Measurements from ENCODE around the gene PROX1.
"Not testable (repeated sequence)": the region's sequence is repeated elsewhere in the genome, so short reads cannot be mapped to it uniquely, and the experiment has no call there.

Gene PROX1

DNA sequence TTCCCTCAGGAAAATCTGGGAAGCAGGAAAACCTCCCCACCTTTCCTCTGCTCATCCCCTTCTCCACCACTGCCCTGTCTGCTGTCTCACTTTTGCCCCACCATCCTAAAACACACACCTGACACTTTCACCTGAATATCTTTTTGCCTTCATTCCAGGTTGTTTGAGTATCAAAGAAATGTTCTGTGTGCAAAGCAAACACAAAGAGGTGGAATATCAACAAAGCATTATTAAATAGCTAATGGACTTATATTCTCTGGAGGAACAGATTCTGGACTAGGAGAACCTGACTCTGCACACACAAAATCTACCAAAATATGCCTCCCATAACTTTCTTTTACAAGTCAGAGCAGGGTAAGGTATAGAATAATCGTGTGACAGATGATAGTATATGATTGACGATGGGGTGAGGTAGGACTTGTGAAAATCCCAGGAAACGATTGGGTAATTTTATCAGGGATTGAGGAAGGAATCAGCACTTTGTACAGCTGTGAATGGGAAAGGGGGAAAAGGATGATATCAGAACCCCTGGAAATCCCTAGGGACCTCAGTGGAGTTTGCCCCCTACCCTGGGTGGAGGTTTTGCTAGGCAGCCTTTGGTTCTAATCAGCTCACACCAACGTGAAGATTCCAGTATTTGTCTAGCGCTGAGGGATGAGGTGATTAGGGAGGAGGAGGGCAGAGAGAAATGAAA, 87.7 kb downstream of the PROX1 start:
- DNase-seq = no peak

DNA sequence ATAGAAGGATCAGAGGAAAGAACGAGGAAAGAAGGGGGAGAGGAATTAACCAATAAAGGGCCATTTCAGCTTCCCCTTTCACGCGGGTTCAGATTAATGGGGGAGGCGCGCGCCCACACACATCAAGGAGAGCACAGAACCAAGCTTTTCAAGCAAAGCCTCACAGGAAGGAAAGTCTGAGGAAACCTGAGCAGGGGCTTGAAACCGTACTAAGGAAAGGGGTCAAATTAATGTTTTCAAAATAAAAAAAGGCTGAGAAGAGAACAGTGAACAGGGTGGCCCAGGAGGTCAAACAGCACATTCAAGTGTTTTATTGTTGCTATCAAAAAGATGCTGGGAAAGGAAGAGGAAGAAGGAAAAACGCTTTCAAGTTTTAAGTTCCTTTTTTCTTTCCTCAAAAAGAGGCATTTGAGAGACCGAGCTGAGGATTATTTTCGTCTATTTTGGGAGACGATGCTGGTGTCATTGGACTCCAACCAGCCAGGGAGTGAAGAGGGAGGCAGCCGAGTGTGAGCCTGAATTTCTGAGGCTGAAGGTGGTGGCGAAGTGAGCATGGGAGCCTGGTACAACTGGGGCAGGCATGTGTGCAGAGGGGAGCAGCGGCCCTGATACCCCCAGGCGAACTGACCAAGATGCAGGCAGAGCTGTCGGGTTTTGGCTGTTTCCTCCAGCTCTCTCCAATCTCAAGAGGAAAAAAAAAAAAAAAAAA, 88.4 kb downstream of the PROX1 start:
- DNase-seq = no peak

DNA sequence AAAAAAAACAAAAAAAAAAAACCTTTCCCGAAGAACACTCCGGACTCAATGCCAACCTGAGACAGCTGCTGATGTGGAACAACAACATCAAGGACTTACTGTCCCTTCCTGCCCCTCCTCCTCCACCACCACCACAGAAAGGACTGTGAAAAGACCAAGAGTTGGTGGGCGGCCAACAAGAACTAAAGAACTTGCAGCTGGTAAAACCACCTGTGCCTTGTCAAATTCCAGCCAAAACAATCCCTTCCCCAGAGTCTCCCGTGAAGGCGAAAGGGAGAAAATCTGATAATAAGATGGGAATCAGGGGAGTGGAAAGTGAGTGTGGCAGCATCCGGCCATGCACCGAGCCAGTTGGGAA, 88.9 kb downstream of the PROX1 start:
- no peak for DNase-seq

DNA sequence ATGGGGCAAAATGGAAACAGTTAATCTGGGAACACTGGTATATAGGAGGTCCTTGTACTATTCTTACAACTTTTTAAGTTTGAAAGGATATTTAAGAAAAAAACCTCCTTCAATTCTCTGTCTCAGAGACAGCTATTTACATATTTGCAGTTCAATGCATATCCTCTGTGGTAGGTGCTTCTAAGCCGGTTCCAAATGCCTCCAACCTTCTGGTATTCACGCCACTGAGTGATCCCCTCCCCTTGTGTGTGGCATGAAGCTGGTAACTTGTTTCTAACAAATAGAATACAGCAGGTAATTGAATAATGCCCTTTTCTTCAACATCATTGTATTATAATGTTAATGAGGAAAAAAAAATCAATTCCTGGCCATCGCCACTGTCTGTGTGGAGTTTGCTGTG, 91.2 kb downstream of the PROX1 start:
- DNase-seq = no peak

DNA sequence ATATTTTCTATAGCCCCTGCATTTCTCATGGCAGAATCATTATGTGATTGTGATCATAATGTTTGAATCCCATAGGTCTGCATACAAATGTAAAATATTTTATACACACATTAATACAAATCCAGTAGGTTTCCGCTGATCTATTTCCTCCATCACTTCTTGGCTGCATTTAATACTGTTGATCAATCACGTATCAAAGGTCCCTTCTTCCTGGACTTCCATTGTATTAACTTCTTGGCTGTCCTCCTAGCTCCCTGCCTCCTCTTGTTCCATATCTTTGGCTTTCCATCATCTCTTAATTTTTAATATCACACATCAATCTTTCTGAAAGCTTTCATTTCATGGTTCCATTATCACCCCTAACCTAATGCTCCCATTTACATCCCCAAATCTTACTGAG, 97.6 kb downstream of the PROX1 start:
- no peak for DNase-seq

DNA sequence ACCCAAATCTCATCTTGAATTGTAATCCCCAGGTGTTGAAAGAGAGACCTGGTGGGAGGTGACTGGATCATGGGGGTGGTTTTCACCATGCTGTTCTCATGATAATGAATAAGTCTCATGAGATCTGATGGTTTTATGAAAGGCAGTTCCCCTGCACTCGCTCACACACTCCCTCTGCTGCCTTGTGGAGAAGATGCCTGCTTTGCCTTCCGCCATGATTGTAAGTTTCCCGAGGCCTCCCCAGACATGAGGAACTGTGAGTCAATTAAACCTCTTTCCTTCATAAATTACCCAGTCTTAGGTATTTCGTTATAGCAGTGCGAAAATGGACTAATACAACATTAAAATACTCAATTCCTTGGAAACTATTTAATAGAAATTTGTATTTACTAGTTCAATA, 99.2 kb downstream of the PROX1 start:
- DNase-seq = peak in 1 of 2 experiments; percentile 13

DNA sequence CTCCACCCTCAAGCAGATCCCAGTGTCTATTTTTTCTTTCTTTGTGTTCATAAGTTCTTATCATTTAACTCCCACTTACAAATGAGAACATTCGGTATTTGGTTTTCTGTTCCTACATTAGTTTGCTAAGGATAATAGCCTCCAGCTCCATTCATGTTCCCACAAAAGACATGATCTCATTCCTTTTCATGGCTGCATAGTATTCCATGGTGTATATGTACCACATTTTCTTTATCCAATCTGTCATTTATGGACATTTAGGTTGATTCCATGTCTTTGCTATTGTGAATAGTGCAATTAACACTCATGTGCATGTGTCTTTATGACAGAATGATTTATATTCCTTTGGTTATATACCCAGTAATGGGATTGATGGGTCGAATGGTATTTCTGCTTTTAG, 101.2 kb downstream of the PROX1 start:
- DNase-seq = not testable (repeated sequence)
